K562 (cell line): ENCODE data around the gene ARHGAP29. TPM values are rescaled to one million over a fixed set of nuclear protein-coding genes. Genes with fewer than 3 reads are reported as not detected.

Source experiments
- ATAC-seq: fragments of 200-7000 bp; cut with Tn5 transposase; 3 replicates; pipeline ENCODE4 v1.9.1; 2020; ENCODE audit warnings: moderate library complexity
- BruUV-seq: library from RNA; stranded (reverse); fragments of 400-500 nt; replicated peaks from 2 replicates; lab custom pipeline; 2021; lab: Mats Ljungman, UMichigan
- CTCF ChIA-PET: fragments of 300-600 bp; formaldehyde crosslinking; extraction: SDS; loops from one replicate; lab custom pipeline; 2021; ENCODE audit warnings: low intra/inter-chr PET ratio; lab: Yijun Ruan, JAX
- POLR2A ChIA-PET: fragments of 300-600, 350-650 bp; sonication (Branson Sonifier 250); formaldehyde crosslinking; extraction: SDS; loops from one replicate; lab custom pipeline; 2021; ENCODE audit warnings: antibody characterized with exemption, inconsistent platforms; lab: Yijun Ruan, JAX
- DNase-seq, 4 experiments: peaks; one replicate each; pipeline versions ENCODE4 v3.0.0 to v3.0.0-alpha.2; 2011 to 2018; ENCODE audit warnings: low spot score in 3 of 4, mixed read lengths in 3 of 4; ENCODE audit errors: extremely low read depth in 1 of 4
- FAIRE-seq: peaks from 2 replicates; lab custom pipeline; 2011; peaks lifted over from hg19 to GRCh38; lab: Jason Lieb, UNC
- H2AFZ ChIP-seq: 2 replicates; pipeline ENCODE4 v1.6.0; 2011; ENCODE audit warnings: low read depth, low read length, control low read depth, inconsistent platforms
- H3K27ac ChIP-seq: fragments of 200-600 bp; 3 replicates; pipeline ENCODE4 v1.8.0; 2011; ENCODE audit warnings: low read depth, mild to moderate bottlenecking, control low read depth, inconsistent platforms, low read length, moderate library complexity, mixed read lengths; ENCODE audit errors: extremely low read depth
- H3K27me3 ChIP-seq, 2 experiments: fragments of 300-600 bp in 1 of 2; 2 replicates in 1 of 2; 3 replicates in 1 of 2; pipeline versions ENCODE4 v1.6.0 to v1.8.0; 2011; ENCODE audit warnings: inconsistent platforms in 2 of 2, low read length in 2 of 2, mild to moderate bottlenecking in 1 of 2, mixed read lengths in 1 of 2, moderate library complexity in 1 of 2; ENCODE audit not compliant: control insufficient read depth in 2 of 2, insufficient read depth in 2 of 2
- H3K36me3 ChIP-seq: fragments of 300-600 bp; 3 replicates; pipeline ENCODE4 v1.8.0; 2011; ENCODE audit warnings: mild to moderate bottlenecking, low read length, inconsistent platforms; ENCODE audit not compliant: control insufficient read depth, insufficient read depth
- H3K4me1 ChIP-seq, 2 experiments: fragments of 200-600 bp in 1 of 2; replicated peaks in 1 of 2; 2 replicates in 1 of 2; 3 replicates in 1 of 2; pipeline versions ENCODE4 v1.5.1 to v1.8.0; 2011; ENCODE audit warnings: inconsistent platforms in 2 of 2, low read length in 2 of 2, mild to moderate bottlenecking in 1 of 2, mixed read lengths in 1 of 2, moderate library complexity in 1 of 2; ENCODE audit not compliant: control insufficient read depth in 2 of 2, insufficient read depth in 2 of 2
- H3K4me2 ChIP-seq: 2 replicates; pipeline ENCODE4 v1.6.1; 2011; ENCODE audit warnings: low read length, control low read depth, inconsistent platforms, mixed read lengths; ENCODE audit not compliant: insufficient read depth
- H3K4me3 ChIP-seq: fragments of 200-600 bp; sonication (generic), shearing (Covaris generic); 2 replicates; pipeline ENCODE4 v1.5.1; 2016; ENCODE audit warnings: control low read depth, inconsistent platforms
- H3K79me2 ChIP-seq: fragments of 200-600 bp; 3 replicates; pipeline ENCODE4 v1.8.0; 2011; ENCODE audit warnings: low read length, inconsistent platforms; ENCODE audit not compliant: control insufficient read depth, insufficient read depth
- H3K9ac ChIP-seq, 2 experiments: 2 replicates each; pipeline versions ENCODE4 v1.6.0 to v1.6.1; 2011; ENCODE audit warnings: low read depth in 2 of 2, low read length in 2 of 2, control low read depth in 1 of 2, inconsistent platforms in 1 of 2, mild to moderate bottlenecking in 1 of 2, mixed read lengths in 1 of 2; ENCODE audit not compliant: insufficient read depth in 1 of 2
- H3K9me1 ChIP-seq: one replicate; pipeline ENCODE4 v1.6.0; 2011; ENCODE audit warnings: inconsistent platforms, mild to moderate bottlenecking, low read length, moderate library complexity; ENCODE audit not compliant: control insufficient read depth, insufficient read depth
- H3K9me3 ChIP-seq: replicated peaks from 2 replicates; pipeline ENCODE4 v1.5.1; 2011; ENCODE audit warnings: low read depth, low read length, inconsistent platforms; ENCODE audit not compliant: control insufficient read depth, insufficient read depth
- H4K20me1 ChIP-seq: replicated peaks from 2 replicates; pipeline ENCODE4 v1.6.1; 2011; ENCODE audit warnings: low read length, inconsistent platforms, mixed read lengths; ENCODE audit not compliant: control insufficient read depth, insufficient read depth
- CREM ChIP-seq: IDR thresholded peaks from 2 replicates; pipeline ENCODE4 v1.6.1; 2014; ENCODE audit warnings: antibody characterized with exemption, low read depth
- CTCF ChIP-seq, 3 experiments: IDR thresholded peaks in 2 of 3; conservative IDR thresholded peaks in 1 of 3; 2 replicates each; pipeline ENCODE4 v1.5.1; 2011 to 2012; ENCODE audit warnings: low read length in 3 of 3, mild to moderate bottlenecking in 3 of 3, control low read depth in 2 of 3, improper control_type of control experiment in 1 of 3, inconsistent platforms in 1 of 3, low read depth in 1 of 3, mixed read lengths in 1 of 3, moderate library complexity in 1 of 3; ENCODE audit not compliant: insufficient read depth in 2 of 3
- RAD21 ChIP-seq, 2 experiments: fragments of 250-450 bp in 1 of 2; fragments of 450-650 bp in 1 of 2; sonication (Bioruptor Pico) in 1 of 2; formaldehyde crosslinking in 1 of 2; IDR thresholded peaks in 1 of 2; conservative IDR thresholded peaks in 1 of 2; 2 replicates each; pipeline versions ENCODE4 v1.4.0 to v1.8.0; 2020 to 2022; ENCODE audit warnings: mild to moderate bottlenecking in 2 of 2, moderate library complexity in 1 of 2
- RAD51 ChIP-seq: fragments of 450-650 bp; IDR thresholded peaks from 2 replicates; pipeline ENCODE4 v1.7.1; 2016; ENCODE audit warnings: low read depth, mild to moderate bottlenecking, borderline replicate concordance
- SUPT5H ChIP-seq: fragments of 450-650 bp; IDR thresholded peaks from 2 replicates; pipeline ENCODE4 v1.6.1; 2016
- U2AF2 ChIP-seq: fragments of 200-400 bp; formaldehyde crosslinking; optimal IDR thresholded peaks from 2 replicates; pipeline ENCODE3; 2017; ENCODE audit warnings: low read depth, mild to moderate bottlenecking, low read length
- ZBTB5 ChIP-seq: fragments of 450-650 bp; IDR thresholded peaks from 2 replicates; pipeline ENCODE4 v1.6.1; 2017; ENCODE audit warnings: antibody characterized with exemption
- in situ Hi-C: fragments of 300-500 bp; cut with MboI; formaldehyde crosslinking; loops from 4 replicates; pipeline ENCODE4 v1.15.0; 2018; ENCODE audit warnings: inconsistent platforms, mixed read lengths
- intact Hi-C: fragments of 100-400 bp; cut with micrococcal nuclease; formaldehyde crosslinking; loops from 2 replicates; pipeline ENCODE4 v1.14.2; 2022
- polyA plus RNA-seq, 8 experiments: library from polyadenylated mRNA; depleted of rRNA in 4 of 8; stranded (reverse) in 5 of 8; unstranded in 3 of 8; fragments of >200 nt; fragmentation: Nextera tagmentation in 2 of 8; fragmentation: Illumina TruSeq in 1 of 8; extraction: Ambion mirVana in 2 of 8; extraction: Trizol in 1 of 8; gene quantifications; 2 replicates each; pipeline versions ENCODE4 v1.2.1 to v1.2.3, GENCODE V29; 2011 to 2014; ENCODE audit warnings: inconsistent platforms in 1 of 8, missing spikeins in 1 of 8
- total RNA-seq, 7 experiments: library from RNA; depleted of rRNA in 6 of 7; stranded (reverse); fragments of >200 nt in 6 of 7; fragmentation: Illumina TruSeq in 2 of 7; extraction: Trizol in 2 of 7; gene quantifications; 2 replicates each; pipeline versions ENCODE4 v1.2.1 to v1.2.3, GENCODE V29; 2011 to 2021; ENCODE audit warnings: low replicate concordance in 1 of 7
- TF ChIP-seq, protein P1 (sequence below), 2 experiments: fragments of 450-650 bp; IDR thresholded peaks; 2 replicates each; pipeline ENCODE4 v1.6.1; 2016; ENCODE audit warnings: mild to moderate bottlenecking in 2 of 2, borderline replicate concordance in 1 of 2, low read depth in 1 of 2, moderate library complexity in 1 of 2

Gene ARHGAP29
- total and polyA plus RNA-seq, 9 of the 15 experiments (the other 6 are each of a cell fraction or from before 2014, with no cell fraction given) = under 0.01 to 0.13 (median 0.02) TPM; not detected in 5

- H3K4me1 ChIP-seq = peaks cover 0 to 9% of the 10 kb centered on the region in 2 experiments; a peak in 2 of 5 replicates
- no peaks in the 10 kb centered on the region for H3K9me3 ChIP-seq
- peaks cover 0 to 19% of the 10 kb centered on the region in 2 experiments; a peak in 3 of 5 replicates for H3K27me3 ChIP-seq
- no peak for FAIRE-seq
- H3K9ac ChIP-seq = no peak overlapping the region
- ATAC-seq = no peak
- CTCF ChIA-PET = no interaction called here
- intact Hi-C loops (loop anchor here (2.0 kb wide), 1 partner anchor 182 kb away; no protein-coding TSS in a partner anchor), in situ Hi-C loops (no loop called here)
- H3K4me3 ChIP-seq = no peak overlapping the region
- DNase-seq = peak in 1 of 4 experiments; percentile 22
- no peaks in the 10 kb centered on the region for H4K20me1 ChIP-seq
- H3K9me1 ChIP-seq = no peaks in the 10 kb centered on the region
- no TSS peak for BruUV-seq
- no peaks in the 10 kb centered on the region for H3K79me2 ChIP-seq
- no peaks in the 10 kb centered on the region for H3K36me3 ChIP-seq
- POLR2A ChIA-PET = no interaction called here
- no peak overlapping the region for H2AFZ ChIP-seq
- H3K27ac ChIP-seq = no peak overlapping the region
- no peak overlapping the region for H3K4me2 ChIP-seq
- no peak for TF ChIP-seq CREM
- peak; percentile 24 to 42 (median 30); a peak in 4 of 6 replicates for TF ChIP-seq CTCF (IDR thresholded peaks at IDR 0.05 in 2 of 3, conservative IDR thresholded peaks at IDR 0.05 in 1 of 3; ENCODE audit: insufficient read depth in 2 of 3, low read depth in 1 of 3, low read length in 3 of 3)
- no peak for TF ChIP-seq ZBTB5
- no peak for TF ChIP-seq SUPT5H
- no peak for TF ChIP-seq U2AF2
- TF ChIP-seq, protein P1, sequence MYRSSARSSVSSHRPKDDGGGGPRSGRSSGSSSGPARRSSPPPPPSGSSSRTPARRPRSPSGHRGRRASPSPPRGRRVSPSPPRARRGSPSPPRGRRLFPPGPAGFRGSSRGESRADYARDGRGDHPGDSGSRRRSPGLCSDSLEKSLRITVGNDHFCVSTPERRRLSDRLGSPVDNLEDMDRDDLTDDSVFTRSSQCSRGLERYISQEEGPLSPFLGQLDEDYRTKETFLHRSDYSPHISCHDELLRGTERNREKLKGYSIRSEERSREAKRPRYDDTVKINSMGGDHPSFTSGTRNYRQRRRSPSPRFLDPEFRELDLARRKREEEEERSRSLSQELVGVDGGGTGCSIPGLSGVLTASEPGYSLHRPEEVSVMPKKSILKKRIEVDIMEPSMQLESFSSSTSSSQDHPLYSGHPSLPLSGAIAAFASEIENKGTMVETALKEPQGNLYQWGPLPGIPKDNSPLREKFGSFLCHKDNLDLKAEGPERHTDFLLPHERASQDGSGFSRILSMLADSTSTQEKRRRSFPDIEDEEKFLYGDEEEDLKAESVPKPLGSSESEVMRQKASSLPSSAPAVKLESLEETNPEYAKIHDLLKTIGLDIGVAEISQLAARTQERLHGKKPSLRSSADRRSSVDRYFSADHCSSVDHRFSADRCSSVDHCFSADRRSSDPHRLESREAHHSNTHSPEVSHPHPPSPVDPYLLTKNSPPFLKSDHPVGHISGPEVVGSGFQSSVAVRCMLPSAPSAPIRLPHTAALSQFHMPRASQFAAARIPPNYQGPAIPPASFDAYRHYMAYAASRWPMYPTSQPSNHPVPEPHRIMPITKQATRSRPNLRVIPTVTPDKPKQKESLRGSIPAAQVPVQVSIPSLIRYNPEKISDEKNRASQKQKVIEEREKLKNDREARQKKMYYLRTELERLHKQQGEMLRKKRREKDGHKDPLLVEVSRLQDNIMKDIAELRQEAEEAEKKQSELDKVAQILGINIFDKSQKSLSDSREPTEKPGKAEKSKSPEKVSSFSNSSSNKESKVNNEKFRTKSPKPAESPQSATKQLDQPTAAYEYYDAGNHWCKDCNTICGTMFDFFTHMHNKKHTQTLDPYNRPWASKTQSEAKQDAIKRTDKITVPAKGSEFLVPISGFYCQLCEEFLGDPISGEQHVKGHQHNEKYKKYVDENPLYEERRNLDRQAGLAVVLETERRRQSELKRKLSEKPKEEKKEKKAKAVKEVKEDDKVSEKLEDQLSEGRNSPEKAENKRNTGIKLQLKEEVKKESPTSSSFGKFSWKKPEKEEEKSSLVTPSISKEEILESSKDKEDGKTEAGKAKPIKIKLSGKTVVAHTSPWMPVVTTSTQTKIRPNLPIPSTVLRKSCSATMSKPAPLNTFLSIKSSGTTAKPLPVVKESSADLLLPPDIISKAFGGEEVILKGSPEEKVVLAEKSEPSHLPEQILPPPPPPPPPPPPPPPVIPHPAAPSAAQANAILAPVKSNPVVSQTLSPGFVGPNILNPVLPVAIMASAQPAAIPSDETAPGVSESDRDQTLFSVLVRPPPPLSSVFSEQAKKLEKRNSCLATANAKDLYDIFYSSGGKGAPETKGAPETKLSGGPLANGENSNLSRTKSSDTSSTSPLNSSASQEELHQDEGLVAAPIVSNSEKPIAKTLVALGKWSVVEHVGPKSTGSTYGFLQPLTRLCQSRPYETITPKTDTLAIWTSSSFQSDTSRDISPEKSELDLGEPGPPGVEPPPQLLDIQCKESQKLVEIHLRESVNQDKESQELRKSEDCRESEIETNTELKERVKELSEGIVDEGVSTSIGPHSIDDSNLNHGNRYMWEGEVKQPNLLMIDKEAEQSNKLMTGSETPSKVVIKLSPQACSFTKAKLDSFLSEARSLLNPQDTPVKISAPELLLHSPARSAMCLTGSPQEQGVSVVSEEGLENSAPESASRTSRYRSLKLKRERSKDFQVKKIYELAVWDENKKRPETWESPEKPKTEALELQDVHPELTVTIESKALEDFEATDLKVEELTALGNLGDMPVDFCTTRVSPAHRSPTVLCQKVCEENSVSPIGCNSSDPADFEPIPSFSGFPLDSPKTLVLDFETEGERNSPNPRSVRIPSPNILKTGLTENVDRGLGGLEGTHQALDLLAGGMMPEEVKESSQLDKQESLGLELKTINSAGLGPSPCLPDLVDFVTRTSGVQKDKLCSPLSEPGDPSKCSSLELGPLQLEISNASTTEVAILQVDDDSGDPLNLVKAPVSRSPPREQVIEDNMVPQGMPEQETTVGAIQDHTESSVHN (IDR thresholded peaks at IDR 0.05; ENCODE audit: borderline replicate concordance in 1 of 2, low read depth in 1 of 2) = no peak
- peak in 1 of 2 experiments; percentile 51; a peak in 2 of 4 replicates for TF ChIP-seq RAD21 (CRISPR knock-in tag; conservative IDR thresholded peaks at IDR 0.05 in 1 of 2, IDR thresholded peaks at IDR 0.05 in 1 of 2)
- no peak for TF ChIP-seq RAD51
These were observed 3.4 kb upstream of the ARHGAP29 start for GRCh38 chr1:94240822-94241221.
